Endothelial cell (in vitro differentiated cells): Measurements from ENCODE around the gene TBC1D9. TPM values are rescaled to one million over a fixed set of nuclear protein-coding genes. Genes with fewer than 3 reads are reported as not detected.

Source experiments
- DNase-seq: peaks from one replicate; pipeline ENCODE4 v3.0.0; 2021; ENCODE audit warnings: low spot score
- H3K27ac Mint-ChIP-seq: one replicate; pipeline ENCODE4 v1.8.0; 2021; ENCODE audit warnings: mixed read lengths, inconsistent platforms; ENCODE audit not compliant: unreplicated experiment
- H3K27me3 Mint-ChIP-seq: one replicate; pipeline ENCODE4 v1.8.0; 2021; ENCODE audit warnings: mild to moderate bottlenecking, moderate library complexity, mixed read lengths, inconsistent platforms; ENCODE audit not compliant: unreplicated experiment
- H3K36me3 Mint-ChIP-seq: one replicate; pipeline ENCODE4 v1.8.0; 2021; ENCODE audit warnings: mild to moderate bottlenecking, low read depth, mixed read lengths, inconsistent platforms; ENCODE audit not compliant: unreplicated experiment
- H3K4me1 Mint-ChIP-seq: one replicate; pipeline ENCODE4 v1.8.0; 2021; ENCODE audit warnings: mild to moderate bottlenecking, mixed read lengths, inconsistent platforms; ENCODE audit not compliant: unreplicated experiment
- H3K4me3 Mint-ChIP-seq: one replicate; pipeline ENCODE4 v1.8.0; 2021; ENCODE audit warnings: mild to moderate bottlenecking, mixed read lengths, inconsistent platforms; ENCODE audit not compliant: unreplicated experiment
- H3K9me3 Mint-ChIP-seq: one replicate; pipeline ENCODE4 v1.8.0; 2021; ENCODE audit warnings: mixed read lengths, inconsistent platforms; ENCODE audit not compliant: unreplicated experiment
- total RNA-seq: library from RNA; stranded (reverse); fragmentation: NEBNext Ultra II Directional; extraction: Animal tissue kit (Norgen Biotek cat#: 25700); gene quantifications from one replicate; pipeline ENCODE4 v1.2.1, GENCODE V29; 2021; ENCODE audit not compliant: unreplicated experiment
- TF ChIP-seq, protein P1 (sequence below): fragments of 200-600 bp; sonication (generic); IDR thresholded peaks from one replicate; pipeline ENCODE4 v1.5.0; 2021; ENCODE audit warnings: antibody characterized with exemption; ENCODE audit not compliant: unreplicated experiment

The TBC1D9 gene
- total RNA-seq, 1 donor from 2014 or later, result 25.5 TPM

DNA sequence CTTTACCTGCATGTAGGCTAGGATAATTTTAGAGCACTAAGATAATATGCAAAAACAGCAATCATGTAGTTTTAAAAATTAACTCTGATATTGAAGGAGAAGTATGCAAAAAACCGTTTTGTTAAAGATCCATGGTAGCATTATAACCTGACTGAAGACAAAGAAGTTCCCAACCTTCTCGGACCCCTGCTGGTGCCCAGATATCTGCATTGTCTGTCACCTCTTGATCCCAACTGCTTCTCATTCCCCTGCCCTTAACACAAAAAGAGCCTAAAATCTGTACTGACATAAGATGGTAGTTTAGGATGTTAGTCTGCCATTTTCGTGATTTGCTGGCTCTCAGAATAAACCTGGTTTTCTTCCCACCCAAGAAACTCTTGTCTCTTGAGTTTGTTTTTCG, 125.9 kb downstream of the TBC1D9 start:
- no peak overlapping the region for H3K4me3 Mint-ChIP-seq
- H3K27me3 Mint-ChIP-seq, result no peaks in the 10 kb centered on the region
- H3K9me3 Mint-ChIP-seq, result no peaks in the 10 kb centered on the region
- TF ChIP-seq, protein P1, sequence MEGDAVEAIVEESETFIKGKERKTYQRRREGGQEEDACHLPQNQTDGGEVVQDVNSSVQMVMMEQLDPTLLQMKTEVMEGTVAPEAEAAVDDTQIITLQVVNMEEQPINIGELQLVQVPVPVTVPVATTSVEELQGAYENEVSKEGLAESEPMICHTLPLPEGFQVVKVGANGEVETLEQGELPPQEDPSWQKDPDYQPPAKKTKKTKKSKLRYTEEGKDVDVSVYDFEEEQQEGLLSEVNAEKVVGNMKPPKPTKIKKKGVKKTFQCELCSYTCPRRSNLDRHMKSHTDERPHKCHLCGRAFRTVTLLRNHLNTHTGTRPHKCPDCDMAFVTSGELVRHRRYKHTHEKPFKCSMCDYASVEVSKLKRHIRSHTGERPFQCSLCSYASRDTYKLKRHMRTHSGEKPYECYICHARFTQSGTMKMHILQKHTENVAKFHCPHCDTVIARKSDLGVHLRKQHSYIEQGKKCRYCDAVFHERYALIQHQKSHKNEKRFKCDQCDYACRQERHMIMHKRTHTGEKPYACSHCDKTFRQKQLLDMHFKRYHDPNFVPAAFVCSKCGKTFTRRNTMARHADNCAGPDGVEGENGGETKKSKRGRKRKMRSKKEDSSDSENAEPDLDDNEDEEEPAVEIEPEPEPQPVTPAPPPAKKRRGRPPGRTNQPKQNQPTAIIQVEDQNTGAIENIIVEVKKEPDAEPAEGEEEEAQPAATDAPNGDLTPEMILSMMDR, result no peak
- H3K36me3 Mint-ChIP-seq, result peaks cover 12% of the 10 kb centered on the region
- H3K27ac Mint-ChIP-seq, result no peak overlapping the region
- no peaks in the 10 kb centered on the region for H3K4me1 Mint-ChIP-seq
- no peak for DNase-seq

DNA sequence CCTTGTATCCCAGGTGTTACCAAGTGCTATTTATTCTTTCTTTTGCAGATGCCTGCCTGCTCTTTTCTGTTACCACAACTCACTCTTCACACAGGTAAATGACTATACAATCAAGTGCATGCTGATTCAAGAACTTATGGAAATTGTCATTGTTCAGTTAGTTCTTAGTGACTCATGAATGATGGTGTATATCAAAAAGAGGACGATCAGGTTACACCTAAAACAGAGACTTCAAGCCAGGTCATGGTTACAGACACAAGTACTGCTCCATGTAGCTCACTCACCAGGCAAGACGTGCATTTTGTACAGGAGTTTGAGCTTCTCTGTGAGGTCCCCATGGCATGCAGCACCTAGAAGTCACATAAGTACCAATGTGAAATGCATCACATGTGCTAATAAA, 128.2 kb downstream of the TBC1D9 start:
- Mint-ChIP-seq H3K27ac (no peak overlapping the region), H3K4me3 (no peak overlapping the region), H3K27me3 (no peaks in the 10 kb centered on the region), H3K4me1 (no peaks in the 10 kb centered on the region), H3K9me3 (no peaks in the 10 kb centered on the region), H3K36me3 (peaks cover 21% of the 10 kb centered on the region)
- DNase-seq, result no peak
- TF ChIP-seq, protein P1, result no peak

DNA sequence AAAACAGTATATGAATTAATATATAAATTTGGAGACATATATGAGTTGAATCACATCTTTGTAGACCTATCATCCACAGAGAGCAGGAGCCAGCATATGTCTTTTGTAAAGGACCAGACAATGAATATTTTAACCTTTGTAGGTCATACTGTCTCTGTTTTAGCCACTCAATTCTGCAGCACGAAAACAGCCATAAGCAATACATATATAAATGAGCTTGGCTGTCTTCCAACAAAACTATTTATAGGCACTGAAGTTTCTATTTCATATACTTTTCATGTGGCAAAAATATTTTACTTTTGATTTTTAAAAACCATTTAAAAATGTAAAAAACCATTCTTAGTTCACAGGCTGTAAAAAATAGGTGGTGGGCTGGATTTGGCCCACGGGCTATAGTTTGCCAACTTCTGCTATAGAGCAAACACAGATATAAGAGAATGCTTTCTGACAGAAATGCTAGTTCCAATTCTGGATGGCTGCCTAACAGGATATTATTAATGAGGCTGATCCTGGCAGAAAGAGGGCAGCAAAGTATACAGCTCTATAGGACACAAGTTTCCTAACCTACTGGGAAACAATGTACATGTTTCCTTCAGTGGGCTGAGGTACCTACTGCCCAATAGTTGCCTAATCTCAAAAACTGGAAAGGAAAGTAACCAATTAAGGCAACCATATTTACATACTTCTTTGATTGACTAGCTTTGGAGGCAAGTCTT, 129.4 kb downstream of the TBC1D9 start:
- H3K9me3 Mint-ChIP-seq, result no peaks in the 10 kb centered on the region
- DNase-seq, result no peak
- no peak overlapping the region for H3K27ac Mint-ChIP-seq
- H3K27me3 Mint-ChIP-seq, result no peaks in the 10 kb centered on the region
- H3K36me3 Mint-ChIP-seq, result peaks cover 18% of the 10 kb centered on the region
- no peak overlapping the region for H3K4me3 Mint-ChIP-seq
- TF ChIP-seq, protein P1, result no peak
- H3K4me1 Mint-ChIP-seq, result no peaks in the 10 kb centered on the region

DNA sequence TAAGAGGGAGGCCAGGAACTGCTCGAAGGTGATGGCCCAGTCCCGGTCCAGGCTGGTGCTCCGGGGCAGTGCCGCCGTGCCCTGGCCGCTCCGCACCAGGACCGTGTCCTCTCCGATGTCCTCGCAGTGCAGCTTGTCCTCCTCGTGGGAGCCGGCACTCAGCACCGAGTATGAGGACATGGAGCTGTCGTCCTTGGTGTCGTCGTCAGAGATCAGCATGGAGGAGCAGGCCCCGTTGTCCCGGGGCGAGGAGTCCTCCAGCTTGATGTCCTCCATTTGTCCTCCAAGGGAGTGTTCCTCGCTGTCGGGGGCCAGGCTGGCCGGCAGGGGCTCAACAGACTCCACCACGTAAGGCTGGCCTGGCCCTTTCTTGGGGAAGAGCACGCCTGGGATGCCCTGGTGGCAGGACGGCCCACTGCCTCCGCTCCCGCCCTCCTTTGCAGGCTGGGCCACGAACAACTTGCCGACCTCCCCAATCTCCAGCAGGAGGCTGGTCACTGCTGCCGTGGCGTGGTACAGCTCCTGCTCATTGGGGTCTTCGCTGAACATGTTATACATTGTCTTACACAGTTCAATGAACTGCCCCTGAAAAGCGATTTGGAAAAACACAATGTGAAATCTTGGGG, 133.7 kb downstream of the TBC1D9 start:
- Mint-ChIP-seq H3K27ac (no peak overlapping the region), H3K9me3 (no peaks in the 10 kb centered on the region), H3K27me3 (no peaks in the 10 kb centered on the region), H3K4me1 (no peaks in the 10 kb centered on the region), H3K36me3 (peaks cover 17% of the 10 kb centered on the region), H3K4me3 (no peak overlapping the region)
- TF ChIP-seq, protein P1, result no peak
- no peak for DNase-seq

DNA sequence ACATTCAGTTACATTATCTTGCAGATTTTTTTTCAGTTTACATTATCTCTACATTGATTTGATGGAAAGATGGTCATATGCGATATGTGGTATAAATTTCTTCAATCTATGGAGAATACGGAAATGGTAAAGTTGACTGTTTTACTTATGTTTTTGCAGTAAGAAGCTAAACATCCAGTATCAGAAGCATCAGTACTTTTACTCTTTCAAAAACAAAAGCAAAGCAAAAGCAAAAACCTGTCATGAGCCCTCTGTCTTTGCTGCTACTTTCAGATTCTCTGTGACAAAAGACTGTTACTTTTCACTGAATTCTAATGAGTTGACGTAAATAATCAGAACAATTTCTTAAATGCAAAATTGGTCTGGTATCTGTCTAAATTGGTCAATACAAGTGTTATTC, 135.0 kb downstream of the TBC1D9 start:
- DNase-seq, result no peak
- no peaks in the 10 kb centered on the region for H3K4me1 Mint-ChIP-seq
- H3K9me3 Mint-ChIP-seq, result no peaks in the 10 kb centered on the region
- TF ChIP-seq, protein P1, result no peak
- H3K4me3 Mint-ChIP-seq, result no peak overlapping the region
- no peaks in the 10 kb centered on the region for H3K27me3 Mint-ChIP-seq
- H3K27ac Mint-ChIP-seq, result no peak overlapping the region
- peaks cover 17% of the 10 kb centered on the region for H3K36me3 Mint-ChIP-seq
